Measurements from ENCODE around the gene WIF1. TPM values are rescaled to one million over a fixed set of nuclear protein-coding genes. Genes with fewer than 3 reads are reported as not detected.

WIF1 gene
- total RNA-seq, 4 donors from 2014 or later = 0.95 to 3.5 (median 1.3) TPM; not detected in 1

DNA sequence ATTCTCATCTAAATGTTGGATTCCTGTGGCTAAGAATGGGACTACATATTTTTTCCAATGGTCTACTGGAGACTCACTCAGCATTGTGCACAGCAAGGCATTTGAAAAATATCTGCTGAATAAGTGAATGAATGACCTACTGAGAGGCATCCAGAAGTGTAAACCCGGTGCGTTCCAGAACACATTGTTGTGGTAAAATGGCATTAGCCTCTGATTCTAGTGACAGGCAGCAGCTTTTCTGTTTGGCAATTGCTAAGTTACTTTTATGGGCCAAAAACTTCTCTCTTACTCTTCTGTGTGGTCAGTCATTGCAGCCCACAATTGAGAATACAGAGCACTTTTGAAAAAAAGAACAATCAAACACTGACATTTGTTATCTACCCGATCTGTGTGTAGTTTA, 36.5 kb downstream of the WIF1 start:
- ATAC-seq (ENCODE audit: low FRiP score) = no peak
- TF ChIP-seq, protein P1, sequence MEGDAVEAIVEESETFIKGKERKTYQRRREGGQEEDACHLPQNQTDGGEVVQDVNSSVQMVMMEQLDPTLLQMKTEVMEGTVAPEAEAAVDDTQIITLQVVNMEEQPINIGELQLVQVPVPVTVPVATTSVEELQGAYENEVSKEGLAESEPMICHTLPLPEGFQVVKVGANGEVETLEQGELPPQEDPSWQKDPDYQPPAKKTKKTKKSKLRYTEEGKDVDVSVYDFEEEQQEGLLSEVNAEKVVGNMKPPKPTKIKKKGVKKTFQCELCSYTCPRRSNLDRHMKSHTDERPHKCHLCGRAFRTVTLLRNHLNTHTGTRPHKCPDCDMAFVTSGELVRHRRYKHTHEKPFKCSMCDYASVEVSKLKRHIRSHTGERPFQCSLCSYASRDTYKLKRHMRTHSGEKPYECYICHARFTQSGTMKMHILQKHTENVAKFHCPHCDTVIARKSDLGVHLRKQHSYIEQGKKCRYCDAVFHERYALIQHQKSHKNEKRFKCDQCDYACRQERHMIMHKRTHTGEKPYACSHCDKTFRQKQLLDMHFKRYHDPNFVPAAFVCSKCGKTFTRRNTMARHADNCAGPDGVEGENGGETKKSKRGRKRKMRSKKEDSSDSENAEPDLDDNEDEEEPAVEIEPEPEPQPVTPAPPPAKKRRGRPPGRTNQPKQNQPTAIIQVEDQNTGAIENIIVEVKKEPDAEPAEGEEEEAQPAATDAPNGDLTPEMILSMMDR (IDR thresholded peaks at IDR 0.05) = no peak
- DNase-seq (ENCODE audit: low spot score) = no peak

DNA sequence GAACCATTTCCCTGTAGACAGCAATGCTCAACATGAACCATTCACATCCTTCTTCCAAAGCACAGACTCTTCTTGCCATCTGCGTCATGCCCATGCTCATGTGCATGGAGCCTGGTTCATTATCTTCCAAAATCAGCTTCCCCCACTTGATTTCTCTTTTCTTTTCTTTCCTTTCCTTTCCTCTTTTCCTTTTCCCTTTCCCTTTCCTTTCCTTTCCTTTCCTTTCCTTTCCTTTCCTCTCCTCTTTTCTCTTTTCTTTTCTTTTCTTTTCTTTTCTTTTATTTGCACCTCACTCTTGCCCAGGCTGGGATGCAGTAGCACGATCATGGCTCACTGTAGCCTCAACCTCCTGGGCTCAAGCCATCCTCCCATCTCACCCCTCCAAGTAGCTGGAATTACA, 37.5 kb downstream of the WIF1 start:
- no peak for DNase-seq (ENCODE audit: low spot score)
- TF ChIP-seq, protein P1 (IDR thresholded peaks at IDR 0.05) = no peak
- ATAC-seq (ENCODE audit: low FRiP score) = no peak

DNA sequence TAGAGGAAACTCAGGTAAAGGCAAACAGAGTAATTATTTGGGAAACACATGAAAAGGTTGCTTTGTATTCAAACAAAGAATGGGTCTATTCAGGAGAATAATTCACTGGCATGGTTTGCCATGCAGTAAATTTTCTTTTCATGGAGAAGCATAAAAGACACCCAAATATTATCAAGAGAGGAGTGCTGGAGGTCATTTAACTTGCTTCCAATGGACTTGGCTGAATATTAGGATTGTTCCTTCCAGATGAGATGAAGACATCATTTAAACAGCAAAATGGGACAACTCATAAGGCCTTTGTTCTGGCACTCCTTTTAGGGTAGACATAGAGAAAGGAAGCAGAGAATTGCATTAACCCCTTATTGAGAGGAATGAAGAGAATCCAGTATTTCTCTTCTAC, 38.7 kb downstream of the WIF1 start:
- DNase-seq (ENCODE audit: low spot score) (no peak), ATAC-seq (ENCODE audit: low FRiP score) (no peak)

DNA sequence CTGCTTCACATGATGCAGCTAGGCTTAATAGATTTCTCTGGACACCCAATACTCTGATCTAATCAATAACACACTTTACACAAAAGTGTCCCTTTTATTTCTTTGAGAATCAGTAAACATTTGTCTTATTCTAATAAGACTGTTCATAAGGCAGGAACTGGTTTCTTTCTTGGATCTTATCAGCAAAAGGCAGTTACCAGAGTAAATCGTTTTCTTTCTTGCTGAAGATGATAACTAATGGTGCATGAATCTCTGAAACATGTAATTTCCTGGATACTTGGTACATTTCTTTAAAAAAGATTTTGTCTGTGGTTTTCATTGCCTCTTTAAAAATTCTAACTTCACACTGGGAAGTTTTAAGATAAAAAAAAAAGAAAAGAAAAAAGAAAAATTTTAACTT, 39.6 kb downstream of the WIF1 start:
- DNase-seq (ENCODE audit: low spot score) (no peak), ATAC-seq (ENCODE audit: low FRiP score) (no peak)
- TF ChIP-seq, protein P1 (IDR thresholded peaks at IDR 0.05) = no peak

More for the DNA sequence above, 38.7 kb downstream of the WIF1 start:
- TF ChIP-seq, protein P1 (IDR thresholded peaks at IDR 0.05) = no peak

DNA sequence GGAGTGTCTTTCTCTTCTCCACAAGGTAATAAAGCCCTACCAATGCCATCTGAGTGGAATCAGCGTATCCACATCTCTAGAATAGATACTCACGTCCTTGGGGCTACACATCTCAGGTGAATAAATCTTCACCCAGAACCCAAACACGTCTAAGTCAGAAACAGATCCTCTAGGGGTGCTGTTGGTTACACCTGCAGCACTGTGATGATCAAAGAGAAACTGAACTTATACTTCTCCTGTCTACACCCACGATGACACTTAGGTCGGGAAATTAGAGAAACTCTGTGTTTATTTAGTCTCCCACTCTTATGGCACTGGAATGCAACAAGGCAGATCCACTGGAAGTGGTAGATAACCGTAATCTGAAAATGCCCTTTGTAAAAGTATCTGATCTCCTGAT, 46.2 kb downstream of the WIF1 start:
- TF ChIP-seq, protein P1 (IDR thresholded peaks at IDR 0.05) = no peak
- no peak for ATAC-seq (ENCODE audit: low FRiP score)
- DNase-seq (ENCODE audit: low spot score) = no peak

DNA sequence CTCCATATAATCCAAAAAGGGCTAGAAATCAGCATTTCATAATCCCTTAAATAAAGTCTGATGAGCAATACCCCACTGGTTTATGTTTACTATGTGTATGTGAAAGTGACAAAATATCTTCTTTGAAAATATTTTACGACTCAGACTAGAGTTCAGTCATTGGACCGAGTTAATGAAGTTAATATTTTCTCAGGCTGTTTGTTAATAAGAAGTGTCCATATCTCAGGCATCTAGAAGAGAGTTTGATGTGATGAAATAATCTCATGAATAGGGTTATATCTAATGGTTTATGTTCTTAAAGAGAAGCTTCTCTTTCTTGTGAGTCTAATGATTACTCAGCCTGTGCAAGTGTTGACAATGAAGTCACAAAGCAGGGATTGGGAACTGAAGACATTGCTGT, 51.8 kb downstream of the WIF1 start:
- ATAC-seq (ENCODE audit: low FRiP score) (no peak), DNase-seq (ENCODE audit: low spot score) (no peak)
- TF ChIP-seq, protein P1 (IDR thresholded peaks at IDR 0.05) = no peak

DNA sequence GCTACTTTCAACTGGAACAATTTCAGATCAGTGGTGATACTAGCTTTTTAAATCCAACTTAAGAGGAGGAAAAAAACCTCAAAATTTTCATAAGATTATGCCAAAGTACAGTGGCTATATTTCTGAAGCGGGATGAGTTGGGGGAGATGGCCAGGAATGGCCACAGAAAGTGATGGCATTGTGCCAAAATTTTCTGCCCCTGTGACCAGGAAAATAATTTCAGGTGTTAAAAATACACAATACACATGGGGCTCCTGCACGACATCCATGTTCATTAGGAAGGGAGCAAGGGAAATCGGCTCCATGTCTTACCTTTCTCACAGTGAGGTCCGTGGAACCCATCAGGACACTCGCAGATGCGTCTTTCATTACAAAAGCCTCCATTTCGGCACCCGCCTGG, 53.7 kb downstream of the WIF1 start:
- DNase-seq (ENCODE audit: low spot score) (no peak), ATAC-seq (ENCODE audit: low FRiP score) (no peak)
- TF ChIP-seq, protein P1 (IDR thresholded peaks at IDR 0.05) = no peak
